HepG2 (cell line): ENCODE data around the gene CAPN11. TPM values are rescaled to one million over a fixed set of nuclear protein-coding genes. Genes with fewer than 3 reads are reported as not detected.
A peak's percentile ranks its signal among the peaks of the same experiment; 100 is the strongest.

Experiments
- JUNB ChIP-seq: sonication (generic); formaldehyde crosslinking; IDR thresholded peaks from 2 replicates; pipeline ENCODE4 v1.8.0; 2022; ENCODE audit warnings: missing genetic modification reagents, mild to moderate bottlenecking, borderline replicate concordance
- MLXIP ChIP-seq: sonication (generic); formaldehyde crosslinking; IDR thresholded peaks from 2 replicates; pipeline ENCODE4 v1.9.0; 2021; ENCODE audit warnings: missing genetic modification reagents, borderline replicate concordance
- NCOR1 ChIP-seq: fragments of 200-600 bp; sonication (generic); IDR thresholded peaks from 2 replicates; pipeline ENCODE4 v1.7.0; 2017; ENCODE audit warnings: antibody characterized with exemption, low read length, borderline replicate concordance
- PAX8 ChIP-seq: sonication (generic); formaldehyde crosslinking; IDR thresholded peaks from 2 replicates; pipeline ENCODE4 v1.8.0; 2022; ENCODE audit warnings: mild to moderate bottlenecking, missing genetic modification reagents, borderline replicate concordance
- RAD51 ChIP-seq: fragments of 450-650 bp; IDR thresholded peaks from 2 replicates; pipeline ENCODE4 v1.6.1; 2016; ENCODE audit warnings: borderline replicate concordance
- RXRA ChIP-seq: sonication (generic); formaldehyde crosslinking; IDR thresholded peaks from 2 replicates; pipeline ENCODE4 v1.5.1; 2020; ENCODE audit warnings: missing genetic modification reagents
- SOX5 ChIP-seq: IDR thresholded peaks from 2 replicates; pipeline ENCODE4 v1.6.1; 2016; ENCODE audit warnings: borderline replicate concordance
- TEAD2 ChIP-seq: sonication (generic); formaldehyde crosslinking; IDR thresholded peaks from 2 replicates; pipeline ENCODE4 v1.9.0; 2021; ENCODE audit warnings: missing genetic modification reagents
- THRA ChIP-seq: sonication (generic); formaldehyde crosslinking; IDR thresholded peaks from 2 replicates; pipeline ENCODE4 v1.4.0; 2020; ENCODE audit warnings: missing genetic modification reagents, borderline replicate concordance
- ZFP36L2 ChIP-seq: sonication (generic); formaldehyde crosslinking; IDR thresholded peaks from 2 replicates; pipeline ENCODE4 v1.4.0; 2020; ENCODE audit warnings: missing genetic modification reagents
- ZNF33B ChIP-seq: sonication (generic); formaldehyde crosslinking; IDR thresholded peaks from 2 replicates; pipeline ENCODE4 v1.5.1; 2020; ENCODE audit warnings: mild to moderate bottlenecking, missing genetic modification reagents
- ZNF441 ChIP-seq: sonication (generic); formaldehyde crosslinking; IDR thresholded peaks from 2 replicates; pipeline ENCODE4 v1.7.0; 2021; ENCODE audit warnings: missing genetic modification reagents, borderline replicate concordance
- ZNF563 ChIP-seq: sonication (generic); formaldehyde crosslinking; IDR thresholded peaks from 2 replicates; pipeline ENCODE4 v1.8.0; 2022; ENCODE audit warnings: mild to moderate bottlenecking, moderate library complexity, missing genetic modification reagents
- ZNF570 ChIP-seq: sonication (generic); formaldehyde crosslinking; IDR thresholded peaks from 2 replicates; pipeline ENCODE4 v1.4.0; 2020; ENCODE audit warnings: mild to moderate bottlenecking, missing genetic modification reagents, borderline replicate concordance
- ZNF605 ChIP-seq: sonication (generic); formaldehyde crosslinking; IDR thresholded peaks from 2 replicates; pipeline ENCODE4 v1.8.0; 2022; ENCODE audit warnings: mild to moderate bottlenecking, missing genetic modification reagents
- ZNF776 ChIP-seq: sonication (generic); formaldehyde crosslinking; IDR thresholded peaks from 2 replicates; pipeline ENCODE4 v1.4.0; 2020; ENCODE audit warnings: mild to moderate bottlenecking, missing genetic modification reagents
- ZSCAN9 ChIP-seq: IDR thresholded peaks from 2 replicates; pipeline ENCODE4 v1.6.1; 2016; ENCODE audit warnings: borderline replicate concordance
- polyA plus RNA-seq, 8 experiments: library from polyadenylated mRNA; depleted of rRNA in 3 of 8; stranded (reverse) in 7 of 8; unstranded in 1 of 8; fragments of >200 nt; fragmentation: Illumina TruSeq in 4 of 8; extraction: Trizol in 4 of 8; gene quantifications; 2 replicates each; pipeline versions ENCODE4 v1.2.1 to v1.2.3, GENCODE V29; 2011 to 2016; ENCODE audit warnings: low read depth in 4 of 8, missing spikeins in 1 of 8, mixed read lengths in 1 of 8; ENCODE audit not compliant: insufficient read depth in 1 of 8
- total RNA-seq, 5 experiments: library from RNA; depleted of rRNA; stranded (reverse); fragments of >200 nt; fragmentation: Illumina TruSeq; extraction: Trizol; gene quantifications; 2 replicates each; pipeline ENCODE4 v1.2.3, GENCODE V29; 2016; ENCODE audit warnings: low read depth in 1 of 5
- TF ChIP-seq, protein P1 (sequence below): sonication (generic); formaldehyde crosslinking; IDR thresholded peaks from 2 replicates; pipeline ENCODE4 v1.4.0; 2020; ENCODE audit warnings: mild to moderate bottlenecking, missing genetic modification reagents
- TF ChIP-seq, protein P2 (sequence below): sonication (generic); formaldehyde crosslinking; IDR thresholded peaks from 2 replicates; pipeline ENCODE4 v1.5.0; 2020; ENCODE audit warnings: missing genetic modification reagents
- TF ChIP-seq, protein P3 (sequence below): sonication (generic); formaldehyde crosslinking; IDR thresholded peaks from 2 replicates; pipeline ENCODE4 v1.8.0; 2022; ENCODE audit warnings: missing genetic modification reagents, mild to moderate bottlenecking, moderate library complexity, borderline replicate concordance

Gene CAPN11
- total and polyA plus RNA-seq, 2 of the 13 experiments (the other 11 are each of a cell fraction or from before 2014, with no cell fraction given): 0.07 to 0.11 TPM

DNA sequence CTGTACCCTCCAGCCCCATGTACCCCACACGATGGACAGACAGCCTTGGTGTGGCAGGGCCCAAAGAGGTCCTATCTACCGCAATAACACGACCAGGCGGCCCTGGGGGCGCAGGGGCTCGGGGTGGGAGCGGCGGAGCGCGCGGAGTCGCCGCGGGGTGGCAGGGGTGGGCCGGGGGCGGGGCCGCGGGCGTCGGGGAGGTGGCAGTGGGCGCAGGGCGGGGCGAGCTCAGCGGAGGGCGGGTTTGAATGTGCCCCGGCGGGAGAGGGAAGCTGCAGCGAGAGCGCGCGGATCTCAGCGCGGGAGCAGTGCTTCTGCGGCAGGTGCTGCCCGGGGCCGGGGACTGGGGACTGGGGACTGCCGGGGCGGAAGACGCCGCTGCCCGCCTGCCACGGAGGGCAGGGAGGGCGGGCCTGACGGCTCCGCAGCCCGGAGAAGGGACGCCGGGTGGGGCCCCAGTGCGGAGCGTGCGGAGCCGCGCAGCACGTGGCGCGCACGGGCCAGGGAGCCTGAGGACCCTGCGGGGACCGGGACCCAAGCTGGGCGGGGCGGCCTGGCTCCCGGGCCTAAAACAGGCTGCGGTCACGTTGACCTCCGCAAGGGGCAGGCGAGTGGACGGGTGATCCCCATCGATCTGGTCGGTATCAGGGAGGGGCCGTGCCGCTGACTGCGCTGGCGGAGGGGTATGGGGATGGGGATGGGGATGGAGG, 64.9 kb downstream of the CAPN11 start, which contains the start of gene SLC29A1 (continued):
- TF ChIP-seq, protein P1, sequence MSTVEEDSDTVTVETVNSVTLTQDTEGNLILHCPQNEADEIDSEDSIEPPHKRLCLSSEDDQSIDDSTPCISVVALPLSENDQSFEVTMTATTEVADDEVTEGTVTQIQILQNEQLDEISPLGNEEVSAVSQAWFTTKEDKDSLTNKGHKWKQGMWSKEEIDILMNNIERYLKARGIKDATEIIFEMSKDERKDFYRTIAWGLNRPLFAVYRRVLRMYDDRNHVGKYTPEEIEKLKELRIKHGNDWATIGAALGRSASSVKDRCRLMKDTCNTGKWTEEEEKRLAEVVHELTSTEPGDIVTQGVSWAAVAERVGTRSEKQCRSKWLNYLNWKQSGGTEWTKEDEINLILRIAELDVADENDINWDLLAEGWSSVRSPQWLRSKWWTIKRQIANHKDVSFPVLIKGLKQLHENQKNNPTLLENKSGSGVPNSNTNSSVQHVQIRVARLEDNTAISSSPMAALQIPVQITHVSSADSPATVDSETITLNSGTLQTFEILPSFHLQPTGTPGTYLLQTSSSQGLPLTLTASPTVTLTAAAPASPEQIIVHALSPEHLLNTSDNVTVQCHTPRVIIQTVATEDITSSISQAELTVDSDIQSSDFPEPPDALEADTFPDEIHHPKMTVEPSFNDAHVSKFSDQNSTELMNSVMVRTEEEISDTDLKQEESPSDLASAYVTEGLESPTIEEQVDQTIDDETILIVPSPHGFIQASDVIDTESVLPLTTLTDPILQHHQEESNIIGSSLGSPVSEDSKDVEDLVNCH (CRISPR knock-in tag): no peak
- TF ChIP-seq ZNF33B: no peak
- peak; percentile 64; the same call in 1 of the 2 replicates for TF ChIP-seq ZNF563
- TF ChIP-seq THRA: no peak; the same call in 1 of the 2 replicates
- TF ChIP-seq, protein P2, sequence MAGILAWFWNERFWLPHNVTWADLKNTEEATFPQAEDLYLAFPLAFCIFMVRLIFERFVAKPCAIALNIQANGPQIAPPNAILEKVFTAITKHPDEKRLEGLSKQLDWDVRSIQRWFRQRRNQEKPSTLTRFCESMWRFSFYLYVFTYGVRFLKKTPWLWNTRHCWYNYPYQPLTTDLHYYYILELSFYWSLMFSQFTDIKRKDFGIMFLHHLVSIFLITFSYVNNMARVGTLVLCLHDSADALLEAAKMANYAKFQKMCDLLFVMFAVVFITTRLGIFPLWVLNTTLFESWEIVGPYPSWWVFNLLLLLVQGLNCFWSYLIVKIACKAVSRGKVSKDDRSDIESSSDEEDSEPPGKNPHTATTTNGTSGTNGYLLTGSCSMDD (CRISPR knock-in tag): peak; percentile 44; the same call in 1 of the 2 replicates
- TF ChIP-seq JUNB (CRISPR knock-in tag): no peak
- no peak; the same call in 1 of the 2 replicates for TF ChIP-seq PAX8 (CRISPR knock-in tag)
- TF ChIP-seq TEAD2: no peak
- 0 out of 2 replicates have a peak, but pooled peaks have one; percentile 24 for TF ChIP-seq RXRA
- TF ChIP-seq ZFP36L2 (CRISPR knock-in tag): no peak
- TF ChIP-seq MLXIP: peak; percentile 96
- TF ChIP-seq ZSCAN9 (CRISPR knock-in tag): no peak
- no peak for TF ChIP-seq ZNF776 (CRISPR knock-in tag)
- TF ChIP-seq RAD51: no peak
- peak; percentile 12; the same call in 1 of the 2 replicates for TF ChIP-seq SOX5
- no peak for TF ChIP-seq NCOR1
- peak; percentile 54; the same call in 1 of the 2 replicates for TF ChIP-seq ZNF441 (CRISPR knock-in tag)
- TF ChIP-seq, protein P3, sequence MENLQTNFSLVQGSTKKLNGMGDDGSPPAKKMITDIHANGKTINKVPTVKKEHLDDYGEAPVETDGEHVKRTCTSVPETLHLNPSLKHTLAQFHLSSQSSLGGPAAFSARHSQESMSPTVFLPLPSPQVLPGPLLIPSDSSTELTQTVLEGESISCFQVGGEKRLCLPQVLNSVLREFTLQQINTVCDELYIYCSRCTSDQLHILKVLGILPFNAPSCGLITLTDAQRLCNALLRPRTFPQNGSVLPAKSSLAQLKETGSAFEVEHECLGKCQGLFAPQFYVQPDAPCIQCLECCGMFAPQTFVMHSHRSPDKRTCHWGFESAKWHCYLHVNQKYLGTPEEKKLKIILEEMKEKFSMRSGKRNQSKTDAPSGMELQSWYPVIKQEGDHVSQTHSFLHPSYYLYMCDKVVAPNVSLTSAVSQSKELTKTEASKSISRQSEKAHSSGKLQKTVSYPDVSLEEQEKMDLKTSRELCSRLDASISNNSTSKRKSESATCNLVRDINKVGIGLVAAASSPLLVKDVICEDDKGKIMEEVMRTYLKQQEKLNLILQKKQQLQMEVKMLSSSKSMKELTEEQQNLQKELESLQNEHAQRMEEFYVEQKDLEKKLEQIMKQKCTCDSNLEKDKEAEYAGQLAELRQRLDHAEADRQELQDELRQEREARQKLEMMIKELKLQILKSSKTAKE (CRISPR knock-in tag): peak; percentile 52; the same call in 1 of the 2 replicates
- no peak for TF ChIP-seq ZNF570 (CRISPR knock-in tag)
- no peak for TF ChIP-seq ZNF605 (CRISPR knock-in tag)
